DMS153 treated with DMSO at 0.1 percent for 48 hours (cell line): ENCODE results near the gene OBSCN.
"Not testable (repeated sequence)": the region's sequence is repeated elsewhere in the genome, so short reads cannot be mapped to it uniquely, and the experiment has no call there.

Experiments used
- DNase-seq: peaks from one replicate; lab custom pipeline; 2025; ENCODE audit not compliant: unreplicated experiment; lab: John Stamatoyannopoulos, UW

Gene OBSCN

GRCh38 chr1:228182296-228183030 is 25.4 kb upstream of the OBSCN start:
- no peak for DNase-seq

- no peak for DNase-seq
Observed at GRCh38 chr1:228184152-228184551, 23.7 kb upstream of the OBSCN start.

GRCh38 chr1:228185641-228185965 is 22.2 kb upstream of the OBSCN start:
- DNase-seq, result no peak

GRCh38 chr1:228188249-228188648 is 19.6 kb upstream of the OBSCN start:
- not testable (repeated sequence) for DNase-seq

- no peak for DNase-seq
Observed at GRCh38 chr1:228190182-228190581, 17.7 kb upstream of the OBSCN start.

GRCh38 chr1:228190778-228191177 is 17.1 kb upstream of the OBSCN start:
- DNase-seq, result no peak

GRCh38 chr1:228194436-228194835 is 13.4 kb upstream of the OBSCN start:
- DNase-seq, result no peak

GRCh38 chr1:228194921-228195812 is 12.7 kb upstream of the OBSCN start:
- no peak for DNase-seq

- no peak for DNase-seq
Observed at GRCh38 chr1:228197555-228198147, 10.2 kb upstream of the OBSCN start.

GRCh38 chr1:228198977-228199590 is 8.8 kb upstream of the OBSCN start:
- no peak for DNase-seq

GRCh38 chr1:228204958-228205357 is 2.9 kb upstream of the OBSCN start:
- DNase-seq, result no peak

- DNase-seq, result no peak
Observed at GRCh38 chr1:228205526-228206436, 2.1 kb upstream of the OBSCN start.

- DNase-seq, result no peak
Observed at GRCh38 chr1:228206582-228207351, 1.1 kb upstream of the OBSCN start.

GRCh38 chr1:228207381-228207810 is 448 bp upstream of the OBSCN start:
- no peak for DNase-seq

GRCh38 chr1:228208831-228209551 is 1.1 kb downstream of the OBSCN start:
- no peak for DNase-seq

- no peak for DNase-seq
Observed at GRCh38 chr1:228209657-228210056, 1.8 kb downstream of the OBSCN start.

GRCh38 chr1:228210076-228210651 is 2.3 kb downstream of the OBSCN start:
- no peak for DNase-seq

- DNase-seq, result no peak
Observed at GRCh38 chr1:228210712-228211530, 3.1 kb downstream of the OBSCN start.
